Vagina (tissue), 2 donors: ENCODE measurements around the gene CACNA1I. TPM values are rescaled to one million over a fixed set of nuclear protein-coding genes. Genes with fewer than 3 reads are reported as not detected.

Experiments used
- DNase-seq, 2 donors: peaks; one replicate each; pipeline ENCODE4 v3.0.0-alpha.2; 2017; ENCODE audit errors: extremely low spot score in 2 of 2
- H3K27ac ChIP-seq: fragments of 200-600 bp; sonication (generic); one replicate; pipeline ENCODE4 v1.5.1; 2019
- H3K27me3 ChIP-seq: fragments of 200-600 bp; sonication (generic); one replicate; pipeline ENCODE4 v1.5.1; 2019
- H3K36me3 ChIP-seq, 2 donors: fragments of 200-600 bp; sonication (generic); one replicate each; pipeline ENCODE4 v1.5.1; 2017 to 2019
- H3K4me1 ChIP-seq: fragments of 200-600 bp; sonication (generic); one replicate; pipeline ENCODE4 v1.5.1; 2019
- H3K4me3 ChIP-seq, 2 donors: fragments of 200-600 bp; sonication (generic); 1 replicate in 1 of 2; 2 replicates in 1 of 2; pipeline ENCODE4 v1.5.1; 2016 to 2019
- H3K9me3 ChIP-seq: fragments of 200-600 bp; sonication (generic); one replicate; pipeline ENCODE4 v1.5.1; 2019
- POLR2A ChIP-seq, 2 donors: fragments of 450-650 bp; IDR thresholded peaks; one replicate each; pipeline ENCODE4 v1.6.1; 2017; ENCODE audit warnings: antibody characterized with exemption in 2 of 2, mild to moderate bottlenecking in 2 of 2, moderate library complexity in 2 of 2
- POLR2AphosphoS5 ChIP-seq, 2 donors: sonication (generic); formaldehyde crosslinking; IDR thresholded peaks; one replicate each; pipeline ENCODE4 v1.9.0; 2017; ENCODE audit warnings: antibody characterized with exemption in 2 of 2, mild to moderate bottlenecking in 2 of 2, low read depth in 1 of 2; ENCODE audit not compliant: insufficient read depth in 1 of 2
- intact Hi-C: fragments of 100-400 bp; cut with DNase I; formaldehyde crosslinking; loops from one replicate; pipeline ENCODE4 v1.15.1; 2023
- total RNA-seq: library from RNA; depleted of rRNA; stranded (reverse); fragments of >200 nt; gene quantifications from one replicate; pipeline ENCODE4 v1.2.3, GENCODE V29; 2016
- TF ChIP-seq, protein P1 (sequence below), 3 experiments: fragments of 450-650 bp in 2 of 3; fragments of 200-600 bp in 1 of 3; sonication (generic) in 1 of 3; IDR thresholded peaks; one replicate each; pipeline ENCODE4 v1.5.1; 2017 to 2019; ENCODE audit warnings: antibody characterized with exemption in 3 of 3, mild to moderate bottlenecking in 2 of 3, moderate library complexity in 2 of 3

Gene CACNA1I
- total RNA-seq, 1 donor from 2014 or later = 1.2 TPM

DNA sequence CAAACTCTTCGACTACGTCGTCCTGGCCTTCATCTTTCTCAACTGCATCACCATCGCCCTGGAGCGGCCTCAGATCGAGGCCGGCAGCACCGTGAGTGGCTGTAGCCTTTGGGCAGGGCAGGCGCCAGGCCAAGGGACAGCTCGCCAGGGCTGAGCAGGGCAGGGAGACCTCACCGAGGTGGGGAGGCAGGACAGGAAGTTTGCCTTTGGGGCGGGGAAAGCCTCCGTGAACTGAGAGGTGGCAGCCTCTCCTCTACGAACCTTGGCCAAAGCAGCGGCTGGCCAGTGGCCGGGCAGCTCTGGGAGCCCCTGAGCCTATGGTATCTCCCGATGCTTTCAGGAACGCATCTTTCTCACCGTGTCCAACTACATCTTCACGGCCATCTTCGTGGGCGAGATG is 93.2 kb downstream of the CACNA1I start:
- intact Hi-C loops = no loop called here
- no peaks in the 10 kb centered on the region for H3K36me3 ChIP-seq

DNA sequence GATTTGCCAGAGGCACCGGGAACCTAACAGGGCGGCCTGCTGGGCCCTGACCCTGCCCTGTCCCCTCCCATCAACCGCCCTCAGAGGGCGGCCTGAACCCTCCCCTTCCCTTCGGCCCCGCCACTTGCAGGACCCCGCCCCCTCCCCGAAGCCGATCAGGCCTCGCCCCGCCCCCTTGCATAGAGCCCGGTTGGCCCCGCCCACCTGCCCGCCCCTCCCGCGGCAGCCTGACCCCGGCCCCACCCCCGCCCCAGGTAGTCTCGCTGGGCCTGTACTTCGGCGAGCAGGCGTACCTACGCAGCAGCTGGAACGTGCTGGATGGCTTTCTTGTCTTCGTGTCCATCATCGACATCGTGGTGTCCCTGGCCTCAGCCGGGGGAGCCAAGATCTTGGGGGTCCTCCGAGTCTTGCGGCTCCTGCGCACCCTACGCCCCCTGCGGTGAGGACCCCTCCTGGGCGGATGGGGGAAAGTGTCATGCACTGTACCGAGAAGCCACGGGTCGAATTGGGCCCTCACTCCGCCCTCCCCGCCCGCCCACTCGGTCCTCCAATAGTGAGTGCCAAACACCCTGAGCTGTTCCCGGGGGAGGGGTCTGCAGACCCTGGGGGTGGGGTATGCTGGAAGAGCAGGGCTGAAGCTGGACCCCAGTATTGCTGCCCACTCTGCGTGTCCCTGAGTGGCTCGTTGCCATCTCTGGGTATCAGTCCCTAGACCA is 94.1 kb downstream of the CACNA1I start:
- H3K9me3 ChIP-seq = no peaks in the 10 kb centered on the region
- TF ChIP-seq POLR2A (IDR thresholded peaks at IDR 0.05) = no peak
- TF ChIP-seq, protein P1, sequence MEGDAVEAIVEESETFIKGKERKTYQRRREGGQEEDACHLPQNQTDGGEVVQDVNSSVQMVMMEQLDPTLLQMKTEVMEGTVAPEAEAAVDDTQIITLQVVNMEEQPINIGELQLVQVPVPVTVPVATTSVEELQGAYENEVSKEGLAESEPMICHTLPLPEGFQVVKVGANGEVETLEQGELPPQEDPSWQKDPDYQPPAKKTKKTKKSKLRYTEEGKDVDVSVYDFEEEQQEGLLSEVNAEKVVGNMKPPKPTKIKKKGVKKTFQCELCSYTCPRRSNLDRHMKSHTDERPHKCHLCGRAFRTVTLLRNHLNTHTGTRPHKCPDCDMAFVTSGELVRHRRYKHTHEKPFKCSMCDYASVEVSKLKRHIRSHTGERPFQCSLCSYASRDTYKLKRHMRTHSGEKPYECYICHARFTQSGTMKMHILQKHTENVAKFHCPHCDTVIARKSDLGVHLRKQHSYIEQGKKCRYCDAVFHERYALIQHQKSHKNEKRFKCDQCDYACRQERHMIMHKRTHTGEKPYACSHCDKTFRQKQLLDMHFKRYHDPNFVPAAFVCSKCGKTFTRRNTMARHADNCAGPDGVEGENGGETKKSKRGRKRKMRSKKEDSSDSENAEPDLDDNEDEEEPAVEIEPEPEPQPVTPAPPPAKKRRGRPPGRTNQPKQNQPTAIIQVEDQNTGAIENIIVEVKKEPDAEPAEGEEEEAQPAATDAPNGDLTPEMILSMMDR (IDR thresholded peaks at IDR 0.05) = no peak
- H3K27ac ChIP-seq = no peak overlapping the region
- no peak overlapping the region for H3K4me3 ChIP-seq
- peaks cover 21% of the 10 kb centered on the region for H3K4me1 ChIP-seq
- no peaks in the 10 kb centered on the region for H3K36me3 ChIP-seq
- DNase-seq = no peak
- peaks cover 11% of the 10 kb centered on the region for H3K27me3 ChIP-seq
- intact Hi-C loops = no loop called here

More for the DNA sequence above, 93.2 kb downstream of the CACNA1I start:
- no peak for DNase-seq
- Histone ChIP-seq H3K9me3 (no peaks in the 10 kb centered on the region), H3K4me3 (no peak overlapping the region), H3K4me1 (peaks cover 21% of the 10 kb centered on the region), H3K27ac (no peak overlapping the region), H3K27me3 (peaks cover 11% of the 10 kb centered on the region)
- TF ChIP-seq POLR2A (IDR thresholded peaks at IDR 0.05) (no peak), POLR2AphosphoS5 (IDR thresholded peaks at IDR 0.05; ENCODE audit: insufficient read depth in 1 of 2, low read depth in 1 of 2) (no peak)
- TF ChIP-seq, protein P1 (IDR thresholded peaks at IDR 0.05) = no peak

DNA sequence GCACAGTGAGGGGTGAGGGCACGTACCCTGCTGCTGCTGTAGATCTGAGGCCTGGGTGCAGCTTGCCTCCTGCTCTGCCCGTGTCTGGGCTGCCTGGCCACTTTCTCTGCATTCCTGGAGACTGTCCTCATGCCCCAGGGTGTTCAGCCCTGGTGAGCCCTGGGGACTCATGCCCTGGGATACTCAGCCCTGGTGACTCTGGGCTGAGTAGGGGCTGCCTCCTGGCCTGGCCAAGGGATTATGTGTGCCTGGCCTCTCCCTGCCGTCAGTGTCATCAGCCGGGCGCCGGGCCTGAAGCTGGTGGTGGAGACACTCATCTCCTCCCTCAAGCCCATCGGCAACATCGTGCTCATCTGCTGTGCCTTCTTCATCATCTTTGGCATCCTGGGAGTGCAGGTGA is 94.7 kb downstream of the CACNA1I start:
- H3K36me3 ChIP-seq = no peaks in the 10 kb centered on the region
- peaks cover 11% of the 10 kb centered on the region for H3K27me3 ChIP-seq
- intact Hi-C loops = no loop called here
- no peak for DNase-seq
- no peak overlapping the region for H3K27ac ChIP-seq
- TF ChIP-seq POLR2AphosphoS5 (IDR thresholded peaks at IDR 0.05; ENCODE audit: insufficient read depth in 1 of 2, low read depth in 1 of 2) (no peak), POLR2A (IDR thresholded peaks at IDR 0.05) (no peak)
- TF ChIP-seq, protein P1 (IDR thresholded peaks at IDR 0.05) = no peak
- H3K4me3 ChIP-seq = no peak overlapping the region
- H3K9me3 ChIP-seq = no peaks in the 10 kb centered on the region
- H3K4me1 ChIP-seq = peaks cover 21% of the 10 kb centered on the region

DNA sequence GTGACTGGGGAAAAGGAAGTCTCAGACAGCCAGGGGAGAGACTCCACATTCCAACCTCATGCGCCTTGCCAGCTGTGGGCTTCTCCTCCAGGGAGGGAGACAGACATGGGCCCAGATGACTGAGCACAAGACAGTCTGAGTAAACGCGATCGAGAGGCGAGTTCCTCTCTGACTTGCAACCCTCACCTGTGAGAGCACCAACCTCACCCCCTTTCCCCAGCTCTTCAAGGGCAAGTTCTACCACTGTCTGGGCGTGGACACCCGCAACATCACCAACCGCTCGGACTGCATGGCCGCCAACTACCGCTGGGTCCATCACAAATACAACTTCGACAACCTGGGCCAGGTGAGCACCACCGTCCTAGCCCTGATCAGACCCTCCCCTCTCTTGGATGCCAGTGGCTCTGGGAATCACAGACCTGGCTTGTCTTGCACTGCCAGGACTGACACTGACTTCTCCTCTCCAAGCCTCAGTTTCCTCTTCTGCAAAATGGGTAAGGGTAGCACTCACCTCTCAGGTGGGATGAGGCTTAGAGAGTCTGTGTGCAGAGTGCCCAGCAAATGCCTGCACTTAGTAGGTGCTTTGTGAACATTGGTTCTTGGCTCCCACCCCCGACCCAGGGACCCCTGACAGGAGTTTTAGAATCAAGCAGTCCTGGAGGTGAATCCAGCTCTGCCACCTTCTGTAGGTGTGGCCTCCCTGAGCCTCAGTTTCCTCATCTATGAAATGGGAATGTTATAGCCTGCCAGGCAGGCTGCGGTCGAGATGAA is 95.3 kb downstream of the CACNA1I start:
- intact Hi-C loops = no loop called here
- Histone ChIP-seq H3K27ac (no peak overlapping the region), H3K4me3 (no peak overlapping the region), H3K27me3 (peaks cover 11% of the 10 kb centered on the region), H3K4me1 (peaks cover 21% of the 10 kb centered on the region), H3K36me3 (no peaks in the 10 kb centered on the region), H3K9me3 (no peaks in the 10 kb centered on the region)
- DNase-seq = no peak
- TF ChIP-seq POLR2A (IDR thresholded peaks at IDR 0.05) (no peak), POLR2AphosphoS5 (IDR thresholded peaks at IDR 0.05; ENCODE audit: insufficient read depth in 1 of 2, low read depth in 1 of 2) (no peak)
- TF ChIP-seq, protein P1 (IDR thresholded peaks at IDR 0.05) = no peak

DNA sequence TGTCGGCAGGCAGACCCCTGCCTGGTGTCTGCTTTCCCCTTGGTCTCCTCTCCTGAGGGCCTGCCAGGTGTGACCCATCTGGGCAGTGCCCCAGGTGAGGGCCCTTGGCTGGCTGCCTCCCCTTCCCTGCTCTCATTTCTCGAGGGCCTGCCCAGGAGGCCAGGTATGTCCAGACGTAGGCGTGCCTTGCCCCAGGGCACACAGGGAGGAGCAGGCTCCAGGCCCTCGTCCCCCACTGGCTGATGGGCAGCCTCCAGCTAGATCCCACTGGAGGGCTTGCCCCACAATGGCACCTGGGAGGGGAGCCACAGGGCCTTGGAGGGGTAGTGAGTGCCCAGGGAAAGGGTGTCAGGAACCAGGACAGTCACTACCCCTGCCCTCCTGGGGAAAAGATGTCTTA is 95.9 kb downstream of the CACNA1I start:
- no peak for DNase-seq
- Histone ChIP-seq H3K9me3 (no peaks in the 10 kb centered on the region), H3K36me3 (no peaks in the 10 kb centered on the region), H3K27me3 (peaks cover 10% of the 10 kb centered on the region), H3K4me3 (no peak overlapping the region), H3K4me1 (peaks cover 21% of the 10 kb centered on the region), H3K27ac (no peak overlapping the region)
- TF ChIP-seq, protein P1 (IDR thresholded peaks at IDR 0.05) = no peak
- TF ChIP-seq POLR2AphosphoS5 (IDR thresholded peaks at IDR 0.05; ENCODE audit: insufficient read depth in 1 of 2, low read depth in 1 of 2) (no peak), POLR2A (IDR thresholded peaks at IDR 0.05) (no peak)
- intact Hi-C loops = no loop called here
